ENCODE results near the gene FAM107B.
A peak's percentile ranks its signal among the peaks of the same experiment; 100 is the strongest.
"Not testable (repeated sequence)": the region's sequence is repeated elsewhere in the genome, so short reads cannot be mapped to it uniquely, and the experiment has no call there.

The FAM107B gene

GRCh38 chr10:14820010-14820774, 45.5 kb upstream of the FAM107B start:
- ATAC-seq, result no peak
- TF ChIP-seq ZNF565 (CRISPR knock-in tag; conservative IDR thresholded peaks at IDR 0.05; ENCODE audit: low read depth), result no peak
- TF ChIP-seq ISL1 (CRISPR knock-in tag; IDR thresholded peaks at IDR 0.05), result no peak; the same call in 1 of the 2 replicates
- no peak for TF ChIP-seq ZC3H10 (CRISPR knock-in tag; IDR thresholded peaks at IDR 0.05)
- no peak for TF ChIP-seq TOX (CRISPR knock-in tag; IDR thresholded peaks at IDR 0.05; ENCODE audit: borderline replicate concordance)
- TF ChIP-seq ZNF70 (CRISPR knock-in tag; IDR thresholded peaks at IDR 0.05), result no peak
- no peak for TF ChIP-seq POU6F1 (CRISPR knock-in tag; IDR thresholded peaks at IDR 0.05; ENCODE audit: borderline replicate concordance, low read depth)
- TF ChIP-seq CREB5 (CRISPR knock-in tag; IDR thresholded peaks at IDR 0.05; ENCODE audit: low read depth), result no peak
- TF ChIP-seq ZNF8 (CRISPR knock-in tag; IDR thresholded peaks at IDR 0.05), result no peak
- TF ChIP-seq ARNTL (CRISPR knock-in tag; IDR thresholded peaks at IDR 0.05; ENCODE audit: borderline replicate concordance, low read depth), result no peak
- no peak for TF ChIP-seq GLIS3 (CRISPR knock-in tag; IDR thresholded peaks at IDR 0.05)
- no peak for TF ChIP-seq CSDC2 (CRISPR knock-in tag; IDR thresholded peaks at IDR 0.05)

- not testable (repeated sequence) for ATAC-seq
Measured at GRCh38 chr10:14816717-14817116, 42.0 kb upstream of the FAM107B start.

- TF ChIP-seq ZNF565 (CRISPR knock-in tag; conservative IDR thresholded peaks at IDR 0.05; ENCODE audit: low read depth) (no peak), CREB5 (CRISPR knock-in tag; IDR thresholded peaks at IDR 0.05; ENCODE audit: low read depth) (no peak), OSR1 (CRISPR knock-in tag; IDR thresholded peaks at IDR 0.05) (no peak), TOX (CRISPR knock-in tag; IDR thresholded peaks at IDR 0.05; ENCODE audit: borderline replicate concordance) (no peak), SNAI2 (CRISPR knock-in tag; IDR thresholded peaks at IDR 0.05) (no peak), CSRNP3 (CRISPR knock-in tag; IDR thresholded peaks at IDR 0.05) (no peak), ZFP3 (CRISPR knock-in tag; IDR thresholded peaks at IDR 0.05) (no peak), RARB (CRISPR knock-in tag; IDR thresholded peaks at IDR 0.05) (no peak), PPARA (CRISPR knock-in tag; IDR thresholded peaks at IDR 0.05; ENCODE audit: borderline replicate concordance) (no peak), TCF4 (CRISPR knock-in tag; IDR thresholded peaks at IDR 0.05; ENCODE audit: borderline replicate concordance) (no peak), POU6F1 (CRISPR knock-in tag; IDR thresholded peaks at IDR 0.05; ENCODE audit: borderline replicate concordance, low read depth) (no peak)
- ATAC-seq, result no peak
Measured at GRCh38 chr10:14815681-14816080, 41.0 kb upstream of the FAM107B start.

- TF ChIP-seq ISL1 (CRISPR knock-in tag; IDR thresholded peaks at IDR 0.05) (no peak), GLIS3 (CRISPR knock-in tag; IDR thresholded peaks at IDR 0.05) (no peak), SNAI2 (CRISPR knock-in tag; IDR thresholded peaks at IDR 0.05) (no peak), CREB5 (CRISPR knock-in tag; IDR thresholded peaks at IDR 0.05; ENCODE audit: low read depth) (no peak), ZC3H10 (CRISPR knock-in tag; IDR thresholded peaks at IDR 0.05) (no peak), PATZ1 (CRISPR knock-in tag; IDR thresholded peaks at IDR 0.05; ENCODE audit: borderline replicate concordance) (no peak), TOX (CRISPR knock-in tag; IDR thresholded peaks at IDR 0.05; ENCODE audit: borderline replicate concordance) (no peak), ZFP3 (CRISPR knock-in tag; IDR thresholded peaks at IDR 0.05) (no peak), ZNF8 (CRISPR knock-in tag; IDR thresholded peaks at IDR 0.05) (no peak), CSDC2 (CRISPR knock-in tag; IDR thresholded peaks at IDR 0.05) (no peak), ARNTL (CRISPR knock-in tag; IDR thresholded peaks at IDR 0.05; ENCODE audit: borderline replicate concordance, low read depth) (no peak)
- ATAC-seq, result peak; percentile 47
Measured at GRCh38 chr10:14812271-14812670, 37.6 kb upstream of the FAM107B start.

All from SK-N-SH treated with all-trans-retinoic acid at 6 μM for 48 hours (cell line).